H9 (cell line): Measurements from ENCODE around the gene WNT9A. TPM values are rescaled to one million over a fixed set of nuclear protein-coding genes. Genes with fewer than 3 reads are reported as not detected.

Experiments used
- DNase-seq: peaks from one replicate; pipeline ENCODE4 v3.0.0-alpha.2; 2017
- H2AFZ ChIP-seq: one replicate; pipeline ENCODE4 v1.6.1; 2013; ENCODE audit warnings: mild to moderate bottlenecking, low read length, control low read depth, moderate library complexity
- H2AK5ac ChIP-seq: 2 replicates; pipeline ENCODE4 v1.6.1; 2013; ENCODE audit warnings: low read length, control low read depth, mixed read lengths; ENCODE audit not compliant: insufficient read length
- H2BK120ac ChIP-seq: one replicate; pipeline ENCODE4 v1.6.1; 2013; ENCODE audit warnings: low read depth, mild to moderate bottlenecking, low read length, control low read depth, inconsistent platforms; ENCODE audit not compliant: poor library complexity, severe bottlenecking
- H2BK12ac ChIP-seq: 2 replicates; pipeline ENCODE4 v1.6.1; 2013; ENCODE audit warnings: low read length, control low read depth, mixed read lengths, low read depth; ENCODE audit not compliant: insufficient read length
- H2BK15ac ChIP-seq: 2 replicates; pipeline ENCODE4 v1.6.1; 2013; ENCODE audit warnings: low read depth, low read length, control low read depth
- H2BK20ac ChIP-seq: one replicate; pipeline ENCODE4 v1.6.1; 2013; ENCODE audit warnings: low read depth, mild to moderate bottlenecking, low read length, control low read depth, inconsistent platforms; ENCODE audit not compliant: poor library complexity, severe bottlenecking
- H2BK5ac ChIP-seq: 2 replicates; pipeline ENCODE4 v1.6.1; 2013; ENCODE audit warnings: low read length, control low read depth, mixed read lengths; ENCODE audit not compliant: insufficient read length
- H3K14ac ChIP-seq: 2 replicates; pipeline ENCODE4 v1.6.1; 2013; ENCODE audit warnings: low read length, control low read depth; ENCODE audit not compliant: insufficient read depth
- H3K18ac ChIP-seq: 2 replicates; pipeline ENCODE4 v1.6.1; 2013; ENCODE audit warnings: low read depth, mild to moderate bottlenecking, mixed read lengths, low read length, control low read depth; ENCODE audit not compliant: insufficient read length
- H3K23ac ChIP-seq: 2 replicates; pipeline ENCODE4 v1.6.1; 2013; ENCODE audit warnings: low read length, control low read depth, mixed read lengths, low read depth; ENCODE audit not compliant: insufficient read length
- H3K23me2 ChIP-seq: 2 replicates; pipeline ENCODE4 v1.6.1; 2013; ENCODE audit warnings: low read depth, mild to moderate bottlenecking, mixed read lengths, low read length, control low read depth; ENCODE audit not compliant: insufficient read length, poor library complexity, severe bottlenecking
- H3K27ac ChIP-seq: 2 replicates; pipeline ENCODE4 v1.5.1; 2013; ENCODE audit warnings: low read length, control low read depth, mixed read lengths, low read depth; ENCODE audit not compliant: insufficient read length
- H3K27me3 ChIP-seq: 2 replicates; pipeline ENCODE4 v1.6.1; 2013; ENCODE audit warnings: low read length, control low read depth, inconsistent platforms; ENCODE audit not compliant: insufficient read depth
- H3K4ac ChIP-seq: 2 replicates; pipeline ENCODE4 v1.6.1; 2013; ENCODE audit warnings: low read depth, mild to moderate bottlenecking, control low read depth, inconsistent platforms, low read length, moderate library complexity
- H3K4me1 ChIP-seq: 2 replicates; pipeline ENCODE4 v1.6.1; 2013; ENCODE audit warnings: low read length, control low read depth, inconsistent platforms; ENCODE audit not compliant: insufficient read depth
- H3K4me2 ChIP-seq: 2 replicates; pipeline ENCODE4 v1.6.1; 2013; ENCODE audit warnings: low read length, control low read depth, mixed read lengths; ENCODE audit not compliant: insufficient read length, insufficient read depth
- H3K56ac ChIP-seq: 2 replicates; pipeline ENCODE4 v1.6.1; 2013; ENCODE audit warnings: low read depth, mild to moderate bottlenecking, mixed read lengths, low read length, control low read depth; ENCODE audit not compliant: insufficient read length
- H3K79me1 ChIP-seq: 2 replicates; pipeline ENCODE4 v1.6.1; 2013; ENCODE audit warnings: low read depth, mild to moderate bottlenecking, moderate library complexity, low read length, control low read depth, inconsistent platforms; ENCODE audit not compliant: insufficient read depth, poor library complexity, severe bottlenecking
- H3K79me2 ChIP-seq: 2 replicates; pipeline ENCODE4 v1.6.1; 2013; ENCODE audit warnings: low read length, control low read depth, inconsistent platforms; ENCODE audit not compliant: insufficient read depth
- H3K9ac ChIP-seq: 2 replicates; pipeline ENCODE4 v1.6.1; 2013; ENCODE audit warnings: low read length, control low read depth, mixed read lengths; ENCODE audit not compliant: insufficient read length; ENCODE audit errors: extremely low read depth
- H3K9me3 ChIP-seq: one replicate; pipeline ENCODE4 v1.6.1; 2013; ENCODE audit warnings: low read depth, low read length, inconsistent platforms; ENCODE audit not compliant: control insufficient read depth
- H3T11ph ChIP-seq: one replicate; pipeline ENCODE4 v1.6.1; 2013; ENCODE audit warnings: mild to moderate bottlenecking, low read length, control low read depth, inconsistent platforms
- H4K20me1 ChIP-seq: one replicate; pipeline ENCODE4 v1.6.1; 2013; ENCODE audit not compliant: control insufficient read depth, insufficient read length, insufficient read depth
- H4K5ac ChIP-seq: 2 replicates; pipeline ENCODE4 v1.6.1; 2013; ENCODE audit warnings: low read depth, mild to moderate bottlenecking, mixed read lengths, low read length, control low read depth; ENCODE audit not compliant: insufficient read length
- H4K8ac ChIP-seq: replicated peaks from 2 replicates; pipeline ENCODE4 v1.6.1; 2013; ENCODE audit warnings: low read length, control low read depth, mixed read lengths, low read depth; ENCODE audit not compliant: insufficient read length
- H4K91ac ChIP-seq: 2 replicates; pipeline ENCODE4 v1.6.1; 2013; ENCODE audit warnings: low read depth, mild to moderate bottlenecking, moderate library complexity, mixed read lengths, low read length, control low read depth; ENCODE audit not compliant: insufficient read length
- H3K27ac Mint-ChIP-seq, 3 experiments: 2 replicates in 2 of 3; 3 replicates in 1 of 3; pipeline ENCODE4 v1.8.0; 2020 to 2021; ENCODE audit warnings: mixed read lengths in 3 of 3, mild to moderate bottlenecking in 1 of 3, moderate library complexity in 1 of 3
- H3K27me3 Mint-ChIP-seq: 2 replicates; pipeline ENCODE4 v1.8.0; 2021; ENCODE audit warnings: low read depth, mild to moderate bottlenecking, moderate library complexity, mixed read lengths
- H3K36me3 Mint-ChIP-seq, 3 experiments: 2 replicates in 2 of 3; 3 replicates in 1 of 3; pipeline ENCODE4 v1.8.0; 2020 to 2021; ENCODE audit warnings: low read depth in 3 of 3, mixed read lengths in 3 of 3; ENCODE audit not compliant: insufficient read depth in 1 of 3
- H3K4me1 Mint-ChIP-seq, 2 experiments: 2 replicates each; pipeline ENCODE4 v1.8.0; 2020; ENCODE audit warnings: mixed read lengths in 2 of 2
- H3K4me3 Mint-ChIP-seq, 2 experiments: 2 replicates in 1 of 2; 3 replicates in 1 of 2; pipeline ENCODE4 v1.8.0; 2020 to 2021; ENCODE audit warnings: mild to moderate bottlenecking in 2 of 2, mixed read lengths in 2 of 2, moderate library complexity in 1 of 2
- H3K9me3 Mint-ChIP-seq, 2 experiments: 2 replicates in 1 of 2; 3 replicates in 1 of 2; pipeline ENCODE4 v1.8.0; 2020; ENCODE audit warnings: mild to moderate bottlenecking in 2 of 2, mixed read lengths in 2 of 2, moderate library complexity in 1 of 2
- CTCF ChIP-seq: fragments of 200-600 bp; sonication (generic); conservative IDR thresholded peaks from 3 replicates; pipeline ENCODE4 v1.8.0; 2021; ENCODE audit warnings: antibody characterized with exemption, mild to moderate bottlenecking
- WGBS: extraction: QIAGEN DNeasy Blood & Tissue Kit; methylation state at CpG from one replicate; pipeline ENCODE4 v1.1.7; 2013; ENCODE audit warnings: missing lambda C conversion rate, low lambda C conversion rate, mixed read lengths; ENCODE audit not compliant: insufficient read length; ENCODE audit errors: extremely low coverage; 5-methylcytosine and 5-hydroxymethylcytosine counted together
- total RNA-seq: library from RNA; stranded (reverse); gene quantifications from 2 replicates; pipeline ENCODE4 v1.2.1, GENCODE V29; 2021

Gene WNT9A
- total RNA-seq, 1 experiment from 2014 or later = 0.77 TPM

GRCh38 chr1:227913396-227913763, 34.4 kb downstream of the WNT9A start:
- no peak overlapping the region for H3K4ac ChIP-seq
- Mint-ChIP-seq H3K4me1 (peaks cover 35 to 54% of the 10 kb centered on the region in 2 experiments), H3K27me3 (no peaks in the 10 kb centered on the region; the same call in 1 of the 2 replicates), H3K36me3 (no peaks in the 10 kb centered on the region), H3K9me3 (no peaks in the 10 kb centered on the region), H3K27ac (no peak overlapping the region), H3K4me3 (no peak overlapping the region)
- no peak for TF ChIP-seq CTCF
- no peak overlapping the region for H2BK15ac ChIP-seq
- no peaks in the 10 kb centered on the region for H4K20me1 ChIP-seq
- no CpG with 5 or more reads among the region's 5 CpGs for WGBS
- H2BK12ac ChIP-seq = no peak overlapping the region
- H3T11ph ChIP-seq = no peak overlapping the region
- no peak for DNase-seq
- no peak overlapping the region for H2BK5ac ChIP-seq
- H2BK120ac ChIP-seq = no peak overlapping the region
- H3K18ac ChIP-seq = no peak overlapping the region
- H2AFZ ChIP-seq = no peak overlapping the region
- H3K14ac ChIP-seq = no peak overlapping the region
- no peak overlapping the region for H4K91ac ChIP-seq
- H3K23ac ChIP-seq = no peak overlapping the region
- H3K4me2 ChIP-seq = no peak overlapping the region
- H2AK5ac ChIP-seq = no peak overlapping the region
- no peak overlapping the region for H2BK20ac ChIP-seq
- no peak overlapping the region for H4K5ac ChIP-seq
- H3K27ac ChIP-seq = no peak overlapping the region
- H3K23me2 ChIP-seq = no peaks in the 10 kb centered on the region
- H3K56ac ChIP-seq = no peak overlapping the region
- H3K9me3 ChIP-seq = no peaks in the 10 kb centered on the region
- H4K8ac ChIP-seq = no peak overlapping the region
- peaks cover 7% of the 10 kb centered on the region for H3K4me1 ChIP-seq
- H3K9ac ChIP-seq = no peak overlapping the region
- H3K79me2 ChIP-seq = no peaks in the 10 kb centered on the region
- no peaks in the 10 kb centered on the region for H3K27me3 ChIP-seq
- H3K79me1 ChIP-seq = no peaks in the 10 kb centered on the region
